GM12878 (cell line): ENCODE measurements around the gene MEGF9. TPM values are rescaled to one million over a fixed set of nuclear protein-coding genes. Genes with fewer than 3 reads are reported as not detected.

ENCODE experiments used
- ATAC-seq: fragments of 200-7000 bp; cut with Tn5 transposase; 3 replicates; pipeline ENCODE4 v1.9.1; 2020; ENCODE audit warnings: mild to moderate bottlenecking, moderate library complexity
- BruUV-seq: library from RNA; stranded (reverse); fragments of 400-500 nt; replicated peaks from 2 replicates; lab custom pipeline; 2021; lab: Mats Ljungman, UMichigan
- CTCF ChIA-PET: fragments of 300-600 bp; sonication (Branson Sonifier 250); formaldehyde crosslinking; extraction: SDS; loops from one replicate; lab custom pipeline; 2021; ENCODE audit warnings: inconsistent platforms; lab: Yijun Ruan, JAX
- POLR2A ChIA-PET: fragments of 350-600 bp; formaldehyde crosslinking; extraction: SDS; loops from one replicate; lab custom pipeline; 2021; ENCODE audit warnings: inconsistent platforms; lab: Charles Lee
- RAD21 ChIA-PET: fragments of 300-600 bp; sonication (Branson Sonifier 250); formaldehyde crosslinking; loops from one replicate; lab custom pipeline; 2023; ENCODE audit warnings: antibody characterized with exemption; ENCODE audit not compliant: unreplicated experiment; lab: Charles Lee
- SMC1A ChIA-PET: fragments of 300-600 bp; sonication (Branson Sonifier 250); formaldehyde crosslinking; loops from one replicate; lab custom pipeline; 2023; ENCODE audit not compliant: unreplicated experiment, uncharacterized antibody; lab: Charles Lee
- DNase-seq: peaks from one replicate; pipeline ENCODE4 v3.0.0-alpha.2; 2011; ENCODE audit warnings: low read depth, low spot score
- FAIRE-seq: peaks from 3 replicates; lab custom pipeline; 2011; peaks lifted over from hg19 to GRCh38; lab: Jason Lieb, UNC
- H2AFZ ChIP-seq: 2 replicates; pipeline ENCODE4 v1.6.0; 2011; ENCODE audit warnings: low read depth, low read length, control low read depth; ENCODE audit not compliant: control insufficient read depth
- H3K27ac ChIP-seq: 2 replicates; pipeline ENCODE4 v1.5.1; 2011; ENCODE audit warnings: control low read depth; ENCODE audit not compliant: control insufficient read depth, insufficient read depth
- H3K27me3 ChIP-seq, 2 experiments: replicated peaks in 1 of 2; 2 replicates each; pipeline versions ENCODE4 v1.6.0 to v1.6.1; 2011; ENCODE audit warnings: low read length in 1 of 2; ENCODE audit not compliant: control insufficient read depth in 2 of 2, insufficient read depth in 2 of 2
- H3K36me3 ChIP-seq, 2 experiments: 2 replicates each; pipeline ENCODE4 v1.5.1; 2011; ENCODE audit warnings: low read length in 1 of 2; ENCODE audit not compliant: control insufficient read depth in 2 of 2, insufficient read depth in 2 of 2
- H3K4me1 ChIP-seq: 2 replicates; pipeline ENCODE4 v1.6.1; 2011; ENCODE audit warnings: mild to moderate bottlenecking, low read length, moderate library complexity, mixed read lengths; ENCODE audit not compliant: control insufficient read depth, insufficient read depth
- H3K4me2 ChIP-seq: 2 replicates; pipeline ENCODE4 v1.6.0; 2011; ENCODE audit warnings: control low read depth; ENCODE audit not compliant: control insufficient read depth, insufficient read depth
- H3K4me3 ChIP-seq: fragments of 200-600 bp; sonication (generic); 2 replicates; pipeline ENCODE4 v1.5.1; 2016
- H3K79me2 ChIP-seq: 2 replicates; pipeline ENCODE4 v1.6.0; 2011; ENCODE audit warnings: low read length; ENCODE audit not compliant: control insufficient read depth, insufficient read depth
- H3K9ac ChIP-seq: 2 replicates; pipeline ENCODE4 v1.8.0; 2011; ENCODE audit warnings: low read length, control low read depth, mixed read lengths; ENCODE audit not compliant: control insufficient read depth, insufficient read depth
- H3K9me3 ChIP-seq: replicated peaks from 3 replicates; pipeline ENCODE4 v1.5.1; 2011; ENCODE audit warnings: mild to moderate bottlenecking, low read length; ENCODE audit not compliant: control insufficient read depth, insufficient read depth
- H4K20me1 ChIP-seq: 2 replicates; pipeline ENCODE4 v1.6.0; 2011; ENCODE audit not compliant: control insufficient read depth, insufficient read depth
- BCLAF1 ChIP-seq: fragments of 450-650 bp; IDR thresholded peaks from 2 replicates; pipeline ENCODE4 v1.6.1; 2017; ENCODE audit warnings: antibody characterized with exemption, mild to moderate bottlenecking, moderate library complexity
- BHLHE40 ChIP-seq, 2 experiments: fragments of 450-650 bp in 1 of 2; IDR thresholded peaks; 2 replicates each; pipeline ENCODE4 v1.6.1; 2011 to 2017; ENCODE audit warnings: low read depth in 2 of 2, borderline replicate concordance in 1 of 2, improper control_type of control experiment in 1 of 2, low read length in 1 of 2, mild to moderate bottlenecking in 1 of 2
- CEBPB ChIP-seq, 2 experiments: fragments of 150-350 bp in 1 of 2; IDR thresholded peaks; 2 replicates each; pipeline ENCODE4 v1.6.1; 2012 to 2014; ENCODE audit warnings: low read depth in 2 of 2, low read length in 2 of 2, borderline replicate concordance in 1 of 2, inconsistent platforms in 1 of 2
- EED ChIP-seq: sonication (generic); IDR thresholded peaks from 2 replicates; pipeline ENCODE4 v1.6.1; 2016; ENCODE audit warnings: antibody characterized with exemption, low read depth
- ESRRA ChIP-seq: IDR thresholded peaks from 2 replicates; pipeline ENCODE4 v1.6.1; 2012; ENCODE audit warnings: mild to moderate bottlenecking, low read length, improper control_type of control experiment
- HCFC1 ChIP-seq: fragments of 150-350 bp; IDR thresholded peaks from 2 replicates; pipeline ENCODE4 v1.6.1; 2014; ENCODE audit warnings: low read length
- HDAC6 ChIP-seq: fragments of 200-600 bp; sonication (generic); IDR thresholded peaks from one replicate; pipeline ENCODE4 v1.8.0; 2017; ENCODE audit warnings: antibody characterized with exemption; ENCODE audit not compliant: unreplicated experiment
- IRF3 ChIP-seq: fragments of 450-650 bp; IDR thresholded peaks from 2 replicates; pipeline ENCODE4 v1.6.1; 2014; ENCODE audit warnings: mild to moderate bottlenecking
- JUND ChIP-seq: IDR thresholded peaks from 2 replicates; pipeline ENCODE4 v1.6.1; 2012; ENCODE audit warnings: low read depth, mild to moderate bottlenecking, low read length, improper control_type of control experiment, moderate library complexity
- LARP7 ChIP-seq: fragments of 450-650 bp; IDR thresholded peaks from 2 replicates; pipeline ENCODE4 v1.6.1; 2017; ENCODE audit warnings: mild to moderate bottlenecking
- NFIC ChIP-seq: IDR thresholded peaks from 2 replicates; pipeline ENCODE4 v1.6.1; 2012; ENCODE audit warnings: low read depth, mild to moderate bottlenecking, inconsistent platforms, low read length, moderate library complexity
- RFX5 ChIP-seq: IDR thresholded peaks from 2 replicates; pipeline ENCODE4 v1.6.1; 2011; ENCODE audit warnings: low read depth, low read length, improper control_type of control experiment
- SIX5 ChIP-seq: IDR thresholded peaks from 2 replicates; pipeline ENCODE4 v1.6.1; 2011; ENCODE audit warnings: mild to moderate bottlenecking, low read depth, low read length, moderate library complexity; ENCODE audit not compliant: severe bottlenecking
- SREBF1 ChIP-seq: IDR thresholded peaks from 2 replicates; pipeline ENCODE4 v1.6.1; 2012; ENCODE audit warnings: mild to moderate bottlenecking, low read length
- SREBF2 ChIP-seq: IDR thresholded peaks from 2 replicates; pipeline ENCODE4 v1.6.1; 2012; ENCODE audit warnings: mild to moderate bottlenecking, low read length
- SRF ChIP-seq, 2 experiments: IDR thresholded peaks; 2 replicates each; pipeline ENCODE4 v1.6.1; 2011; ENCODE audit warnings: low read depth in 2 of 2, low read length in 2 of 2, mild to moderate bottlenecking in 1 of 2, moderate library complexity in 1 of 2
- TCF3 ChIP-seq: IDR thresholded peaks from 2 replicates; pipeline ENCODE4 v1.6.1; 2012; ENCODE audit warnings: low read depth, mild to moderate bottlenecking, low read length, borderline replicate concordance; ENCODE audit not compliant: insufficient read depth
- ZZZ3 ChIP-seq: IDR thresholded peaks from 2 replicates; pipeline ENCODE4 v1.6.1; 2011; ENCODE audit warnings: low read depth; ENCODE audit not compliant: control insufficient read depth, insufficient read length
- WGBS: methylation state at CpG from one replicate; pipeline ENCODE4 v1.1.6; 2016; ENCODE audit warnings: low lambda C conversion rate; ENCODE audit not compliant: insufficient replicate concordance, insufficient coverage; ENCODE audit errors: missing lambda C conversion rate; 5-methylcytosine and 5-hydroxymethylcytosine counted together
- in situ Hi-C: fragments of 300-500 bp; cut with MboI; formaldehyde crosslinking; loops from 9 replicates; pipeline ENCODE4 v1.14.3; 2018; ENCODE audit warnings: mixed read lengths
- intact Hi-C: fragments of 100-400 bp; cut with micrococcal nuclease; formaldehyde crosslinking; loops from one replicate; pipeline ENCODE4 v1.14.2; 2022; ENCODE audit not compliant: unreplicated experiment
- polyA plus RNA-seq, 11 experiments: library from polyadenylated mRNA; depleted of rRNA in 4 of 11; unstranded in 6 of 11; stranded (reverse) in 5 of 11; fragments of >200 nt; fragmentation: Nextera tagmentation in 4 of 11; fragmentation: Illumina TruSeq in 1 of 11; extraction: Ambion mirVana in 4 of 11; extraction: Trizol in 1 of 11; gene quantifications; 1 replicate in 1 of 11; 2 replicates in 10 of 11; pipeline versions ENCODE4 v1.2.1 to v1.2.3, GENCODE V29; 2011 to 2016; ENCODE audit warnings: inconsistent platforms in 2 of 11, missing spikeins in 2 of 11, low read depth in 1 of 11
- total RNA-seq, 4 experiments: library from RNA; depleted of rRNA in 3 of 4; stranded (reverse); fragments of >200 nt in 3 of 4; fragmentation: Illumina TruSeq in 1 of 4; extraction: Trizol in 1 of 4; gene quantifications; 2 replicates each; pipeline versions ENCODE4 v1.2.1 to v1.2.3, GENCODE V29; 2013 to 2021

The MEGF9 gene
- total and polyA plus RNA-seq, 10 of the 15 experiments (the other 5 are each of a cell fraction or from before 2014, with no cell fraction given): 0.71 to 5.1 (median 2.6) TPM

GRCh38 chr9:120689860-120690259, 24.4 kb downstream of the MEGF9 start:
- no peaks in the 10 kb centered on the region for H3K36me3 ChIP-seq
- FAIRE-seq: no peak

GRCh38 chr9:120688758-120689157, 25.5 kb downstream of the MEGF9 start:
- CTCF ChIA-PET: no interaction called here
- TF ChIP-seq SREBF2 (no peak), JUND (no peak), IRF3 (no peak), LARP7 (no peak), RFX5 (no peak), HCFC1 (no peak), NFIC (no peak), EED (no peak), ESRRA (no peak), ZZZ3 (no peak), HDAC6 (no peak), BCLAF1 (no peak), SRF (IDR thresholded peaks at IDR 0.05; ENCODE audit: low read depth in 2 of 2, low read length in 2 of 2) (no peak), SREBF1 (no peak)

More at GRCh38 chr9:120689860-120690259, 24.4 kb downstream of the MEGF9 start:
- no TSS peak for BruUV-seq
- Histone ChIP-seq H3K9me3 (no peaks in the 10 kb centered on the region), H3K9ac (no peak overlapping the region), H2AFZ (no peak overlapping the region), H3K4me2 (no peak overlapping the region), H3K27ac (no peak overlapping the region), H3K4me3 (no peak overlapping the region), H3K79me2 (no peaks in the 10 kb centered on the region), H3K27me3 (no peaks in the 10 kb centered on the region), H4K20me1 (no peaks in the 10 kb centered on the region), H3K4me1 (peaks cover 10% of the 10 kb centered on the region)
- WGBS: 87% methylated on average over 3 of the region's 3 CpGs
- no peak for TF ChIP-seq TCF3
- no peak for TF ChIP-seq LARP7
- TF ChIP-seq BHLHE40 (IDR thresholded peaks at IDR 0.05; ENCODE audit: borderline replicate concordance in 1 of 2, low read depth in 2 of 2, low read length in 1 of 2): no peak
- TF ChIP-seq SIX5: no peak
- no peak for TF ChIP-seq CEBPB (IDR thresholded peaks at IDR 0.05; ENCODE audit: borderline replicate concordance in 1 of 2, low read depth in 2 of 2, low read length in 2 of 2)
- ChIA-PET SMC1A (interaction anchor here (0.7 kb wide), 1 partner anchor 378 kb away, joined by 3 read pairs; no protein-coding TSS in a partner anchor), RAD21 (no interaction called here), POLR2A (no interaction called here), CTCF (no interaction called here)
- intact Hi-C loops: no loop called here
- in situ Hi-C loops: no loop called here
- DNase-seq (no peak), ATAC-seq (no peak)

More at GRCh38 chr9:120688758-120689157, 25.5 kb downstream of the MEGF9 start:
- no peak for FAIRE-seq
- no peaks in the 10 kb centered on the region for H3K9me3 ChIP-seq
- no peak overlapping the region for H2AFZ ChIP-seq
- no peaks in the 10 kb centered on the region for H3K79me2 ChIP-seq
- no peaks in the 10 kb centered on the region for H3K27me3 ChIP-seq
- no peaks in the 10 kb centered on the region for H3K36me3 ChIP-seq
- SMC1A ChIA-PET: no interaction called here
- RAD21 ChIA-PET: no interaction called here
- H3K4me3 ChIP-seq: no peak overlapping the region
- 67% methylated on average over 3 of the region's 3 CpGs for WGBS
- no peak overlapping the region for H3K9ac ChIP-seq
- H3K27ac ChIP-seq: no peak overlapping the region
- in situ Hi-C loops: no loop called here
- peaks cover 8% of the 10 kb centered on the region for H3K4me1 ChIP-seq
- POLR2A ChIA-PET: no interaction called here
- no peak for DNase-seq
- no peak for ATAC-seq
- intact Hi-C loops: no loop called here
- no peak overlapping the region for H3K4me2 ChIP-seq
- no TSS peak for BruUV-seq
- H4K20me1 ChIP-seq: no peaks in the 10 kb centered on the region
